WTC11 (cell line): ENCODE measurements around the gene STRADB. TPM values are rescaled to one million over a fixed set of nuclear protein-coding genes. Genes with fewer than 3 reads are reported as not detected.

Source experiments
- ATAC-seq: fragments of 200-7000 bp; cut with Tn5 transposase; 2 replicates; pipeline ENCODE4 v1.10.0; 2021; ENCODE audit warnings: mild to moderate bottlenecking, moderate library complexity
- CTCF ChIA-PET: fragments of 300-600 bp; sonication (Branson Sonifier 250); formaldehyde crosslinking; loops from one replicate; lab custom pipeline; 2021; ENCODE audit warnings: antibody characterized with exemption; lab: Charles Lee
- POLR2A ChIA-PET: fragments of 350-600 bp; sonication (Branson Sonifier 250); formaldehyde crosslinking; loops from one replicate; lab custom pipeline; 2021; ENCODE audit warnings: antibody characterized with exemption; lab: Charles Lee
- DNase-seq: peaks from one replicate; pipeline ENCODE4 v3.0.0; 2021; ENCODE audit warnings: low spot score
- H3K27ac Mint-ChIP-seq: 2 replicates; pipeline ENCODE4 v1.8.0; 2021; ENCODE audit warnings: mixed read lengths
- H3K27me3 Mint-ChIP-seq: 2 replicates; pipeline ENCODE4 v1.8.0; 2021; ENCODE audit warnings: low read depth, mild to moderate bottlenecking, moderate library complexity, mixed read lengths
- H3K36me3 Mint-ChIP-seq: 2 replicates; pipeline ENCODE4 v1.8.0; 2021; ENCODE audit warnings: mixed read lengths
- H3K4me1 Mint-ChIP-seq: 2 replicates; pipeline ENCODE4 v1.8.0; 2022; ENCODE audit warnings: mixed read lengths
- H3K4me3 Mint-ChIP-seq: 2 replicates; pipeline ENCODE4 v1.8.0; 2021; ENCODE audit warnings: mild to moderate bottlenecking, moderate library complexity, mixed read lengths
- H3K9me3 Mint-ChIP-seq: 2 replicates; pipeline ENCODE4 v1.8.0; 2021; ENCODE audit warnings: mixed read lengths
- E2F4 ChIP-seq: sonication (generic); formaldehyde crosslinking; IDR thresholded peaks from 2 replicates; pipeline ENCODE4 v1.8.1; 2022; ENCODE audit warnings: low read depth, mild to moderate bottlenecking, moderate library complexity, missing genetic modification reagents, borderline replicate concordance
- EMX1 ChIP-seq: fragments of 250-450 bp; sonication (Bioruptor Pico); IDR thresholded peaks from 2 replicates; pipeline ENCODE4 v1.8.0; 2021; ENCODE audit warnings: mild to moderate bottlenecking
- ETV6 ChIP-seq: sonication (generic); formaldehyde crosslinking; IDR thresholded peaks from 2 replicates; pipeline ENCODE4 v1.8.1; 2022; ENCODE audit warnings: mild to moderate bottlenecking, missing genetic modification reagents
- FOXK1 ChIP-seq: sonication (generic); formaldehyde crosslinking; IDR thresholded peaks from 2 replicates; pipeline ENCODE4 v1.8.0; 2022; ENCODE audit warnings: mild to moderate bottlenecking, moderate library complexity, missing genetic modification reagents
- HMGA2 ChIP-seq: fragments of 250-450 bp; sonication (Bioruptor Pico); IDR thresholded peaks from 2 replicates; pipeline ENCODE4 v1.4.0; 2021; ENCODE audit warnings: mild to moderate bottlenecking, moderate library complexity
- JAZF1 ChIP-seq: fragments of 250-450 bp; sonication (Bioruptor Pico); IDR thresholded peaks from 2 replicates; pipeline ENCODE4 v1.9.0; 2021; ENCODE audit warnings: moderate library complexity, mild to moderate bottlenecking, inconsistent platforms
- JUN ChIP-seq: sonication (generic); formaldehyde crosslinking; IDR thresholded peaks from 2 replicates; pipeline ENCODE4 v1.8.0; 2023; ENCODE audit warnings: mild to moderate bottlenecking, missing genetic modification reagents
- MYBL2 ChIP-seq: sonication (generic); formaldehyde crosslinking; IDR thresholded peaks from 2 replicates; pipeline ENCODE4 v1.8.1; 2023; ENCODE audit warnings: mild to moderate bottlenecking, moderate library complexity, missing genetic modification reagents
- NFE2L1 ChIP-seq: sonication (generic); formaldehyde crosslinking; IDR thresholded peaks from 2 replicates; pipeline ENCODE4 v1.8.1; 2023; ENCODE audit warnings: missing genetic modification reagents
- SMAD4 ChIP-seq: sonication (generic); formaldehyde crosslinking; IDR thresholded peaks from 2 replicates; pipeline ENCODE4 v1.8.0; 2022; ENCODE audit warnings: mild to moderate bottlenecking, missing genetic modification reagents
- SP1 ChIP-seq: sonication (generic); formaldehyde crosslinking; conservative IDR thresholded peaks from 2 replicates; pipeline ENCODE4 v1.8.1; 2022; ENCODE audit warnings: missing genetic modification reagents
- TCF7 ChIP-seq: sonication (generic); formaldehyde crosslinking; IDR thresholded peaks from 2 replicates; pipeline ENCODE4 v1.8.0; 2022; ENCODE audit warnings: mild to moderate bottlenecking, low read depth, missing genetic modification reagents, moderate library complexity
- ZBTB21 ChIP-seq: sonication (generic); formaldehyde crosslinking; IDR thresholded peaks from 2 replicates; pipeline ENCODE4 v1.8.1; 2023; ENCODE audit warnings: mild to moderate bottlenecking, missing genetic modification reagents, borderline replicate concordance
- ZNF532 ChIP-seq: fragments of 250-450 bp; sonication (Bioruptor Pico); IDR thresholded peaks from 2 replicates; pipeline ENCODE4 v1.9.0; 2021; ENCODE audit warnings: mild to moderate bottlenecking, borderline replicate concordance
- total RNA-seq: library from RNA; stranded (reverse); gene quantifications from 3 replicates; pipeline ENCODE4 v1.2.3, GENCODE V29; 2021
- TF ChIP-seq, protein P1 (sequence below): sonication (generic); formaldehyde crosslinking; IDR thresholded peaks from 2 replicates; pipeline ENCODE4 v1.8.1; 2023; ENCODE audit warnings: mild to moderate bottlenecking, missing genetic modification reagents, moderate library complexity
- TF ChIP-seq, protein P2 (sequence below): sonication (generic); formaldehyde crosslinking; IDR thresholded peaks from 2 replicates; pipeline ENCODE4 v1.8.1; 2023; ENCODE audit warnings: mild to moderate bottlenecking, missing genetic modification reagents
- TF ChIP-seq, protein P3 (sequence below): sonication (generic); formaldehyde crosslinking; IDR thresholded peaks from 2 replicates; pipeline ENCODE4 v1.8.0; 2023; ENCODE audit warnings: mild to moderate bottlenecking, missing genetic modification reagents
- TF ChIP-seq, protein P4 (sequence below): fragments of 250-450 bp; sonication (Bioruptor Pico); IDR thresholded peaks from 2 replicates; pipeline ENCODE4 v2.1.2; 2022; ENCODE audit warnings: mild to moderate bottlenecking, moderate library complexity
- TF ChIP-seq, protein P5 (sequence below): sonication (generic); formaldehyde crosslinking; IDR thresholded peaks from 2 replicates; pipeline ENCODE4 v1.8.0; 2022; ENCODE audit warnings: mild to moderate bottlenecking, missing genetic modification reagents
- TF ChIP-seq, protein P6 (sequence below): sonication (generic); formaldehyde crosslinking; IDR thresholded peaks from 2 replicates; pipeline ENCODE4 v1.8.0; 2022; ENCODE audit warnings: mild to moderate bottlenecking, missing genetic modification reagents

STRADB gene
- total RNA-seq, 1 experiment from 2014 or later = 36.7 TPM

DNA sequence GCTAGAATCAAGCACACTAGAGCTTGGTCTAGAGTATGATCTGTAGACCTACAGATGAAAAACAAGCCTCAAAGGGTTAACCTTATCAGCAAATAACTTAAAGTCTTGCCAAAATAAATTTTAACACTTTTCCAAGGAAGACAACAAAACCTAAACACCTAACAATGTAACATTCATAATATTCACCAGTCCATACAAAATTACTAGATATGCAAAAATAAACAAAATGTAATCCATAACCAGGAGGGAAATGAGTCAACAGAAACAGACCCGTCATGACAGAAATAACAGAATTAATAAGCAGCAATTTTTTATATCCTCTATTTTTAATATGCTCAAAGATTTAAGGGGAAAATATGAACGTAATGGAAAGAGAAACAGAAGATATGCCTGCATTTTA lies 36.4 kb upstream of the STRADB start:
- DNase-seq (no peak), ATAC-seq (no peak)
- ChIA-PET POLR2A (no interaction called here), CTCF (no interaction called here)
- Mint-ChIP-seq H3K27me3 (no peaks in the 10 kb centered on the region), H3K4me1 (peaks cover 7% of the 10 kb centered on the region), H3K9me3 (no peaks in the 10 kb centered on the region), H3K36me3 (no peaks in the 10 kb centered on the region), H3K27ac (no peak overlapping the region), H3K4me3 (no peak overlapping the region)
- TF ChIP-seq, protein P1, sequence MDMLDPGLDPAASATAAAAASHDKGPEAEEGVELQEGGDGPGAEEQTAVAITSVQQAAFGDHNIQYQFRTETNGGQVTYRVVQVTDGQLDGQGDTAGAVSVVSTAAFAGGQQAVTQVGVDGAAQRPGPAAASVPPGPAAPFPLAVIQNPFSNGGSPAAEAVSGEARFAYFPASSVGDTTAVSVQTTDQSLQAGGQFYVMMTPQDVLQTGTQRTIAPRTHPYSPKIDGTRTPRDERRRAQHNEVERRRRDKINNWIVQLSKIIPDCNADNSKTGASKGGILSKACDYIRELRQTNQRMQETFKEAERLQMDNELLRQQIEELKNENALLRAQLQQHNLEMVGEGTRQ (CRISPR knock-in tag) = no peak
- TF ChIP-seq EMX1 (CRISPR knock-in tag) (no peak), MYBL2 (CRISPR knock-in tag) (no peak), ETV6 (no peak), JAZF1 (no peak), FOXK1 (CRISPR knock-in tag) (no peak), JUN (CRISPR knock-in tag) (no peak), NFE2L1 (CRISPR knock-in tag) (no peak), HMGA2 (CRISPR knock-in tag) (no peak), SP1 (CRISPR knock-in tag) (no peak)
- TF ChIP-seq, protein P2, sequence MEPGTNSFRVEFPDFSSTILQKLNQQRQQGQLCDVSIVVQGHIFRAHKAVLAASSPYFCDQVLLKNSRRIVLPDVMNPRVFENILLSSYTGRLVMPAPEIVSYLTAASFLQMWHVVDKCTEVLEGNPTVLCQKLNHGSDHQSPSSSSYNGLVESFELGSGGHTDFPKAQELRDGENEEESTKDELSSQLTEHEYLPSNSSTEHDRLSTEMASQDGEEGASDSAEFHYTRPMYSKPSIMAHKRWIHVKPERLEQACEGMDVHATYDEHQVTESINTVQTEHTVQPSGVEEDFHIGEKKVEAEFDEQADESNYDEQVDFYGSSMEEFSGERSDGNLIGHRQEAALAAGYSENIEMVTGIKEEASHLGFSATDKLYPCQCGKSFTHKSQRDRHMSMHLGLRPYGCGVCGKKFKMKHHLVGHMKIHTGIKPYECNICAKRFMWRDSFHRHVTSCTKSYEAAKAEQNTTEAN = no peak
- TF ChIP-seq, protein P3, sequence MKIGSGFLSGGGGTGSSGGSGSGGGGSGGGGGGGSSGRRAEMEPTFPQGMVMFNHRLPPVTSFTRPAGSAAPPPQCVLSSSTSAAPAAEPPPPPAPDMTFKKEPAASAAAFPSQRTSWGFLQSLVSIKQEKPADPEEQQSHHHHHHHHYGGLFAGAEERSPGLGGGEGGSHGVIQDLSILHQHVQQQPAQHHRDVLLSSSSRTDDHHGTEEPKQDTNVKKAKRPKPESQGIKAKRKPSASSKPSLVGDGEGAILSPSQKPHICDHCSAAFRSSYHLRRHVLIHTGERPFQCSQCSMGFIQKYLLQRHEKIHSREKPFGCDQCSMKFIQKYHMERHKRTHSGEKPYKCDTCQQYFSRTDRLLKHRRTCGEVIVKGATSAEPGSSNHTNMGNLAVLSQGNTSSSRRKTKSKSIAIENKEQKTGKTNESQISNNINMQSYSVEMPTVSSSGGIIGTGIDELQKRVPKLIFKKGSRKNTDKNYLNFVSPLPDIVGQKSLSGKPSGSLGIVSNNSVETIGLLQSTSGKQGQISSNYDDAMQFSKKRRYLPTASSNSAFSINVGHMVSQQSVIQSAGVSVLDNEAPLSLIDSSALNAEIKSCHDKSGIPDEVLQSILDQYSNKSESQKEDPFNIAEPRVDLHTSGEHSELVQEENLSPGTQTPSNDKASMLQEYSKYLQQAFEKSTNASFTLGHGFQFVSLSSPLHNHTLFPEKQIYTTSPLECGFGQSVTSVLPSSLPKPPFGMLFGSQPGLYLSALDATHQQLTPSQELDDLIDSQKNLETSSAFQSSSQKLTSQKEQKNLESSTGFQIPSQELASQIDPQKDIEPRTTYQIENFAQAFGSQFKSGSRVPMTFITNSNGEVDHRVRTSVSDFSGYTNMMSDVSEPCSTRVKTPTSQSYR (CRISPR knock-in tag) = no peak
- TF ChIP-seq, protein P4, sequence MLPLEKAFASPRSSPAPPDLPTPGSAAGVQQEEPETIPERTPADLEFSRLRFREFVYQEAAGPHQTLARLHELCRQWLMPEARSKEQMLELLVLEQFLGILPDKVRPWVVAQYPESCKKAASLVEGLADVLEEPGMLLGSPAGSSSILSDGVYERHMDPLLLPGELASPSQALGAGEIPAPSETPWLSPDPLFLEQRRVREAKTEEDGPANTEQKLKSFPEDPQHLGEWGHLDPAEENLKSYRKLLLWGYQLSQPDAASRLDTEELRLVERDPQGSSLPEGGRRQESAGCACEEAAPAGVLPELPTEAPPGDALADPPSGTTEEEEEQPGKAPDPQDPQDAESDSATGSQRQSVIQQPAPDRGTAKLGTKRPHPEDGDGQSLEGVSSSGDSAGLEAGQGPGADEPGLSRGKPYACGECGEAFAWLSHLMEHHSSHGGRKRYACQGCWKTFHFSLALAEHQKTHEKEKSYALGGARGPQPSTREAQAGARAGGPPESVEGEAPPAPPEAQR (CRISPR knock-in tag) = no peak

GRCh38 chr2:201419057-201419635 lies 32.4 kb upstream of the STRADB start:
- DNase-seq = no peak
- ChIA-PET POLR2A (no interaction called here), CTCF (no interaction called here)
- Mint-ChIP-seq H3K36me3 (no peaks in the 10 kb centered on the region), H3K4me3 (no peak overlapping the region), H3K4me1 (peaks cover 7% of the 10 kb centered on the region), H3K27ac (no peak overlapping the region), H3K27me3 (no peaks in the 10 kb centered on the region), H3K9me3 (no peaks in the 10 kb centered on the region)
- TF ChIP-seq ZNF532 (CRISPR knock-in tag) (no peak), JUN (CRISPR knock-in tag) (no peak), SMAD4 (CRISPR knock-in tag) (no peak), E2F4 (CRISPR knock-in tag) (no peak), TCF7 (CRISPR knock-in tag) (no peak), ZBTB21 (CRISPR knock-in tag) (no peak)
- TF ChIP-seq, protein P2 = no peak
- TF ChIP-seq, protein P5, sequence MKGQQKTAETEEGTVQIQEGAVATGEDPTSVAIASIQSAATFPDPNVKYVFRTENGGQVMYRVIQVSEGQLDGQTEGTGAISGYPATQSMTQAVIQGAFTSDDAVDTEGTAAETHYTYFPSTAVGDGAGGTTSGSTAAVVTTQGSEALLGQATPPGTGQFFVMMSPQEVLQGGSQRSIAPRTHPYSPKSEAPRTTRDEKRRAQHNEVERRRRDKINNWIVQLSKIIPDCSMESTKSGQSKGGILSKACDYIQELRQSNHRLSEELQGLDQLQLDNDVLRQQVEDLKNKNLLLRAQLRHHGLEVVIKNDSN (CRISPR knock-in tag) = no peak
- TF ChIP-seq, protein P6, sequence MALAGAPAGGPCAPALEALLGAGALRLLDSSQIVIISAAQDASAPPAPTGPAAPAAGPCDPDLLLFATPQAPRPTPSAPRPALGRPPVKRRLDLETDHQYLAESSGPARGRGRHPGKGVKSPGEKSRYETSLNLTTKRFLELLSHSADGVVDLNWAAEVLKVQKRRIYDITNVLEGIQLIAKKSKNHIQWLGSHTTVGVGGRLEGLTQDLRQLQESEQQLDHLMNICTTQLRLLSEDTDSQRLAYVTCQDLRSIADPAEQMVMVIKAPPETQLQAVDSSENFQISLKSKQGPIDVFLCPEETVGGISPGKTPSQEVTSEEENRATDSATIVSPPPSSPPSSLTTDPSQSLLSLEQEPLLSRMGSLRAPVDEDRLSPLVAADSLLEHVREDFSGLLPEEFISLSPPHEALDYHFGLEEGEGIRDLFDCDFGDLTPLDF = no peak
- ATAC-seq = no peak
